Bone marrow (tissue), 2 donors: ENCODE data around the gene GPA33.

Source experiments
- DNase-seq, 2 donors: peaks; one replicate each; lab custom pipeline; 2025; lab: John Stamatoyannopoulos, UW

The GPA33 gene

DNA sequence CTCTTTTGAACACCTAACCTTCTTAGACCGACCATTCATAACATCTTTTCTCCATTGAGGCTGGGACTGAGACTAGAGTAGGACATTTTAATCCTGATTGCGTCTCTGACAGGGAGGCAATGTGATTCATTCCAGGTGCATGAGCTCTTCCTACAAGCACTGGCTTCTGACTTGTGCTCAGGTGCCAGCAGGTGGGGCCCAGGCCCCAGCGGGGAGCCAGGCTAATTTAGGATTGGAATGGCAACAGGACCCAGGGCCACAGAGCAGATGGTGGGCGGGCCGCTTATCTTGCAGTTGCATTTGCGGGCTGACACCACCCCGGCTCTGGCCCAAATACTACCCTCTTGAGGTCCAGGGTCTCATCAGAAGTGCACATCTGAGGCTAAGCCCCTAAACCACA, 4.1 kb downstream of the GPA33 start:
- no peak for DNase-seq

DNA sequence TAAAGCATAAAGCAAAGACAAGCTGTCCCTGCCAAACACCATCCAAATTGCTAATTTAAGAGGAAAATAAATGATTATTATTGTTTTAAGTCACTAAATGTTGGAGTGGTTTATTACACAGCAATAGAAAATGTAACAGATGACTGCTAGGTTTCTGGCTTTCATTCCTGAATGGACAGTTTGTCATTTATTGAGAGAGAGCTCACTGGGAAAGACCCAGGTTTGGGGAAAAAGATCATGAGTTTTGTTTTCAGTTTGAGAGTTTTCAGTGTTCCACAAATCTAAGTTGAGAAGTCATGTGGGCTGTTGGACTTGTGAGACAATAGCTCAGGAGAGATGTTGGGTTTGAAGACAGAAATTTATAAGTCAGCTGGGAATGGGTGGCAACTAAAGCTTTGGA, 5.4 kb downstream of the GPA33 start:
- no peak for DNase-seq

GRCh38 chr1:167083871-167084270, 6.3 kb downstream of the GPA33 start:
- no peak for DNase-seq

DNA sequence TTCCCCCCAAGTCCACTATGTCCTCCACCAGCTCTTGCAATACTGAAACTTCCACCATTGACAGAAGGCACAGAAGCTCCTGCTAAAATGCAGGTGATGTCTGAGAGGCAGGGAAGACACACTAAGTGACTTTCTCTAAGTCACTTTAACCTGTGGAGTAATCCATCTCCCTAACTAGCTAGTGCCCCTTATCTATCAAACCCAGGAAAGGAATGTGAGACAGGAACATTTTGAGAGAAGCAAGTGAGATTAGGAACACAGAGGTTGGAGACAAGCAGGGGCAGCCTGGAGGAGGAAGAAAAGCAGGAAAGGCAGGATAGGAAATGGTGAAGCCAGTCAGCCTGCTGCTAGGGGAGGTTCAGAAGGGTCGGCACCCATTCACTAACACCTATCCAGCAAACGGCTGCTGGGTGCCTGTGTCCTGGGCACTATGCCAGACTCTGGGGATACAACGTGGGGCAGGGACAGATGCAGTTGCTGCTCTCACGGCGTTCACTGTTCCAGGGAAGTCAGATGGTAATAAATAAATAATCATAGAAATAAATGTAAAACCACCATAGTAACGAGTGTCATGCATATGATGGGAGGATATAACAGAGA, 7.0 kb downstream of the GPA33 start:
- DNase-seq = no peak

GRCh38 chr1:167082511-167083027, 7.6 kb downstream of the GPA33 start:
- DNase-seq = peak in 1 of 2 donors; percentile 67

DNA sequence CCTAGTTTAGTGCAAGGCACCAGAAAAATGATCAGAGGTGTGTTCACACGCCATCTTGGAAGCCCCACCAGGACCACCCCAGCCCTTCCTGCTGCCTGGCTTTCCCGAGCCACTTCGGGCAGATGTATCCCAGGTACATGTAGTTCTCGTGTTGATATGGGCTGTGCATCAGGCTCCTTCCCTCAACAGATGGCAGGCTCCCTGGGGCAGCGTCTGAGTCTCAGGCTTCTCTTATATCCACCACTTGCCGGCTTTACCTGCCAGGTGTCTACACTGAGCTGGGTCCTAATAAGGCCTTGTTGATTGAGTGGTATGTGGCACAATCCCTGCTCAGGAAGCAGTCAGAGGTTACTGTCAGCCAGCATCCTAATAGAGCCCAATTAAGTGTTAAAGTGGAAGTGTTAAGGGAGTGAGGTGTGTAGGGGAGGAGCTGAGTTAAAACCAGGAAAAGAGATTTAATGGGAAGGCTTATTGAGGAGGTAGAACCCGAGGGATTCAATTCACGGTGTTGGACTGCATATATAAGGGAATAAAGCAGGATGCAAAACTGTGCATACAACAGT, 8.5 kb downstream of the GPA33 start:
- DNase-seq = no peak

GRCh38 chr1:167077868-167078210, 12.3 kb downstream of the GPA33 start:
- no peak for DNase-seq

DNA sequence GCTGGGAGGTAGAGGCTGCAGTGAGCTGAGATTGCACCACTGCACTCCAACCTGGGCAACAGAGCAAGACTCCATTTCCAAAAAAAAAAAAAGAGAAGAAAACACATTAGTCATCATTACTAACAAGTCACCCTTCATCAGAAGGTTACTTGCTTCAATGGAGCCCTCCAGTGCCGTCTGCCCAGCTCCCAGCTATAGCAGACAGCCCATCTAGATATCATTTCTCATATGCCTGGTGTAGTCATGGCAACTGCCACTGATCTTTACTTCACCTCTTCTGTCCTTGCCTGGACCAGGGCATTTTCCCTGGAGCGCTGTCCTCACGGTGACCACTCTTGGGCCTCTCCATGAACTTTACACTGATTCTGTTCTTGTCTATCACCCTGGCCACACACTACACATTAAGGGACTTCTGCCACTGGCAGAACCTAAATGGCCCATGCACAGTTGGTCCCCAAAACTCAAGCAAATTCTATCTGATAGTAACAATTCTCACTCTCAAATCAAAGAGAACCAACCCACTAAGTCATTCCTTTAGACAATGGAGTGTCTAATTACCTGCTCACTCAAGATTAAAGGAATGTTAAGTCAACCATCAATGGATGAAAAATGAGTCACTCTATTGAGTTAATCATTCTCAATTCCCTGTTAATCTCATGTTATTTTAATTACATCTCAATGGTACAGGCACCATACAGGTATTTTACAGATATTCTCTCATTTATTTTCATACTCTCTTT, 12.9 kb downstream of the GPA33 start:
- no peak for DNase-seq

GRCh38 chr1:167076136-167076710, 14.0 kb downstream of the GPA33 start:
- DNase-seq = no peak

- DNase-seq = no peak
Measured at GRCh38 chr1:167071286-167071685, 18.9 kb downstream of the GPA33 start.

DNA sequence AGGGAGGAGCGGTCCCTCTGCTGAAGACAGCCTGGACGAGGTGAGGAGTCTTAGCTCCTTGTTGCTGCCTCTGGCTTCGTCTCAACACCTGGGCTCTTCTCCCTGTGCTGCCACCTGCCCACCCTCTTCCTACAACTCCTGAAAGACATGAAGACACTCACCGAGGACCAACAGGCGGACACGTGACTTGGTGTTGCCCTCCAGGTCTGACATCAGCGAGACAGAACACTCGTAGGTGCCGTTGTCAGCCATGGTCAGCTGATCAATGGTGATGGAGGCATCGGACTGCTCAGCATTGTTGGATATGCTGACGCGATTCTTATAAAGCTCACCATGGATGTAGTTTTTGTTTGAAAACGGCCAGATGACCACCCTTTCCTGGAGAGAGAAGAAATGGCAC, 21.4 kb downstream of the GPA33 start:
- no peak for DNase-seq

- no peak for DNase-seq
Measured at GRCh38 chr1:167067904-167068303, 22.3 kb downstream of the GPA33 start.

DNA sequence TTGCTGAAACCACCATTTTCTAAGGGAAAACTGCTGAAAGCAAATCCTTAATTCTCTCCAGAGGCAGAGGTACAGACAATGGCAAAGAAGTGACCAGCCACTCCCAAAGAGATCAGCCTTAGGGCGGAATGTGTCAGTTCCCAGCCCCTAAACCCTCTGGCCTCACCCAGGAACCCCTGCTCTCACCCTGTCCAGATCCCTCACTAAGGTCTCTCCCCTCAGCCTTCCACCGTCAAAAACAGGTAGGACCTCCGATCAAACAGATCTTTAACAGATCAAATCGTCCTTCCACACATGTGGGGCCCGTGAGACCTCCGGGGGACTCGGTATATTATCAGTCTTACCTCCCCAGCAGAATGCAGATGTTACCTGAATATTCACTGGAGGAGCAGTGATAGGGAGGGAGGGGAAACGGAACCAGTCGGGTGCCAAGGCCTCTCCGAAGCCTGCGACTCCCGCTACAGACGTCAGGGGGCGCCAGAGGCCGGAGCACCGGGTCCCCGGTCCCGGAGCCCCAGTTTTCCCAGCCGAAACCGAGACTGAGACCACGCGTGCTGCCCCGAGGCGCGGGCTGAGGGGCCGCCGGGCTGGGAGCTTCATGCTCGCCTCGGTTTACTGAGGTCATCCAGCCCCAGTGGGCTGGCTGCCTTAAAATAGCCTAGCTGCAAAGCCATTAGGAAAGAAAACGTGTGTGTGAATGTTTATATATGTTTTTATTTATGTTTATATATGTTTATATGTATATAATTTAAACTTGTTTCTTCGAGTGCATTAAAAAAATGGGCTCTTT, 23.6 kb downstream of the GPA33 start:
- DNase-seq = peak; percentile 55 to 72

DNA sequence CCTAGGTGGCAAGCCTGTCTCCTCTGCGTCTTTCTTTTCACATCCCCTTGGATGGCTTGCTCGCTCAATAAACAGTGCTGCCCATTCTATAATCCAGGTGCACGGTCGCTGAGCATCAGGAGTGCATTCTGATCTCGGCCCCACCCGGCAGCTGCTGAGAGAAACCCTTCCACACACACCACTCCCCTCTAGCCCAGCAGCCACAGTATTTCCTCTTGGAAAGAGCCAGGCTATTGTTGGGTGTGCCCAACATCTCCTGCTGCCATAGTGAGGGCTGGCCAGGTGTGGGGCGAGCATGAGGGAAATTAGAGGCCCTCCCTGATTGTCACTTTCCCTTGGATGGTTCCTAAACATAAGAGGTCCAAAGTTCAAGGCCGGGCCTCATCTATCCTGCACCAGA, 24.7 kb downstream of the GPA33 start:
- no peak for DNase-seq

GRCh38 chr1:167064621-167065020, 25.6 kb downstream of the GPA33 start:
- no peak for DNase-seq

DNA sequence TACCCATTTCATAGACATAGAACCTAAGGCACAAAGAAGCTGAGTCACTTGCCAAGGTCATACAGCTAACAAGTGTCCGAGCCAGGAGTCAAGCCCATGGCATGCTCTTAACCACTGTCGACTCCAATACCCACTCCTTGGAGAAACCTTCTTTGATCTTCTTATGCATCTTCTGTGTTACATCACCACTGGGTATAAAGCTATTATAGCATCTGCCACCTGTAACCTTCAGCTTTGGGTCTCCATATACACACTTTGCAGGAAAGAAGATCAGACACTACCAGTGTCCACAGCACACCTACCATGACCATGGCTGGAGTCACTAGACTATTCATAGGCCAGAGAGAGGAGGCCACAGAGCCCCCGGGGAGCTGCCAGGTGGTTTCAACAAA, 29.1 kb downstream of the GPA33 start:
- DNase-seq = no peak

- no peak for DNase-seq
Measured at GRCh38 chr1:167060141-167061072, 29.8 kb downstream of the GPA33 start.

DNA sequence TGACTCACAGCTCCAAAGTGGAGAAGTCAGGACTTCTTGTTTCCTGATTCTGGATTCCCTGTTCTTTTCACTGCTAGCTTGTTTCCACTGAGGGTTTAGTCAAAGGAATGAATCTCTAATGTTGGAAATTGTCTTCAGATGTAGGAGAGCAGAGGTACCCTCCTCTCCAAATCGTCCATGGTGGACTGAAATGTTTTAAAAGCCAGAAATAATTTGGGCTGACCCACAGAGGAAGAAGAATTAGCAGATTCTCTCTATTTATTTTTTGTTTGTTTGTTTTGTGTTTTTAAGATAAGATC, 30.4 kb downstream of the GPA33 start:
- DNase-seq = no peak

DNA sequence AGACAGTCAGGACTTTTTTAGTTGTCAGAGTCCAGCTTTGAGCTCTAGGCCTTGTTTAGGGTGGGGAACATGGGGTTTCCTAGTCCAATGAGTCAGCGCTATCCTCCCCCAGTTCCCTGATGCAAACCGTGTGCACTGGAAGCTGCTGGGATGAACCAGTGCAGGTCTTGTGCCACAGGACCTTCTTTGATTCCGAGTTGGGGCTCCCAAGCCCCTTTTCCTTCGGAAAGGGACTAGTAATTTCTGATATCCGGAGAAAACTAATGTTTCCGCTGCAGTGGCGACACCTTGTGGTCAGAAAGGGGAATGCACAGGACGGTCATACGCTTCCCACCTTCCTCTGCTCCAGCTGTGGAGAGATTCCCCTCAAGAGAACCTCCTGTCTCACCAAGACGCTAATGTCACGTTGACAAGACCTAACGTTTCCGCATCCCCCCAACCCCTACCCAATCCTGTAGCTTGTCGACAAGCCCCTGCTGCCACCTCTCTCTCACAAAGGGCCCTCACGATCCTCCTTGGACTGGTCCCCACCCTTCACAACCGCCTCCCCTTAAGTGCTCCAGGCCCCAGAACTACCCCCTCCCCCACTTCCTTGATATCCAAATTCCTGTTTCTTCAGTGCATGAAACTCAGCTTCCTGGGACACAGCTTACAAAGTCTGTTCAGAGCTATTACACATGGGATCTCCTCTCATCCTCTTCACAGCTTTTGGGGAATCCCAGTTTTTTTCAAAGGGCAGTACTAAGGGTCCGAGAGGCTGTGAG, 30.9 kb downstream of the GPA33 start:
- DNase-seq = peak; percentile 40 to 45

DNA sequence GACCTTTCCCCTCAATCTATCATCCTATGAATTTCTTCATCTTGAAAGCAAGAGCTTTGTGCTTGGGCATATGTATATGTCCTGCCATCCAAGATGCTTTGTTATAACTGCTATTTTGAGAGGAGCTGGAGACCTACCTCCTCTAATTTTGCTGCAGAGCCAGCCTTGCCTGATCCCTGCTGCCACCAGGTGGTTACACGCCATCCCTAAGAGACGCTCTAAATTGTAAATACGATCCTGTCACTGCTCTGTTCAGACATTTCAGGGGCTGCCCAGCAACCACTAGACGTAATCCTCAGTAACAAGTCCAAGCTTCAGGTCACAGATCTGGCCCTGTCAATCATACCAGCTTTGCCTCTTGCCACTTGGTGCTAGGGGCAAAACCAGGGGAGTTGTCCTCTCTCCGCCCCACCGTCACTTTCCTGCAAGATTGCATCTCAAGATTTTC, 32.9 kb downstream of the GPA33 start:
- peak in 1 of 2 donors; percentile 69 for DNase-seq
